GM12874 (cell line): ENCODE results near the gene MAGI1.

Source experiments
- TF ChIP-seq, protein P1 (sequence below): IDR thresholded peaks from 2 replicates; pipeline ENCODE4 v1.5.1; 2011; ENCODE audit warnings: low read depth, mild to moderate bottlenecking, control low read depth, low read length, moderate library complexity; ENCODE audit not compliant: insufficient read depth

MAGI1 gene

GRCh38 chr3:65811892-65812291 lies 226.8 kb downstream of the MAGI1 start:
- TF ChIP-seq, protein P1, sequence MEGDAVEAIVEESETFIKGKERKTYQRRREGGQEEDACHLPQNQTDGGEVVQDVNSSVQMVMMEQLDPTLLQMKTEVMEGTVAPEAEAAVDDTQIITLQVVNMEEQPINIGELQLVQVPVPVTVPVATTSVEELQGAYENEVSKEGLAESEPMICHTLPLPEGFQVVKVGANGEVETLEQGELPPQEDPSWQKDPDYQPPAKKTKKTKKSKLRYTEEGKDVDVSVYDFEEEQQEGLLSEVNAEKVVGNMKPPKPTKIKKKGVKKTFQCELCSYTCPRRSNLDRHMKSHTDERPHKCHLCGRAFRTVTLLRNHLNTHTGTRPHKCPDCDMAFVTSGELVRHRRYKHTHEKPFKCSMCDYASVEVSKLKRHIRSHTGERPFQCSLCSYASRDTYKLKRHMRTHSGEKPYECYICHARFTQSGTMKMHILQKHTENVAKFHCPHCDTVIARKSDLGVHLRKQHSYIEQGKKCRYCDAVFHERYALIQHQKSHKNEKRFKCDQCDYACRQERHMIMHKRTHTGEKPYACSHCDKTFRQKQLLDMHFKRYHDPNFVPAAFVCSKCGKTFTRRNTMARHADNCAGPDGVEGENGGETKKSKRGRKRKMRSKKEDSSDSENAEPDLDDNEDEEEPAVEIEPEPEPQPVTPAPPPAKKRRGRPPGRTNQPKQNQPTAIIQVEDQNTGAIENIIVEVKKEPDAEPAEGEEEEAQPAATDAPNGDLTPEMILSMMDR, result no peak

DNA sequence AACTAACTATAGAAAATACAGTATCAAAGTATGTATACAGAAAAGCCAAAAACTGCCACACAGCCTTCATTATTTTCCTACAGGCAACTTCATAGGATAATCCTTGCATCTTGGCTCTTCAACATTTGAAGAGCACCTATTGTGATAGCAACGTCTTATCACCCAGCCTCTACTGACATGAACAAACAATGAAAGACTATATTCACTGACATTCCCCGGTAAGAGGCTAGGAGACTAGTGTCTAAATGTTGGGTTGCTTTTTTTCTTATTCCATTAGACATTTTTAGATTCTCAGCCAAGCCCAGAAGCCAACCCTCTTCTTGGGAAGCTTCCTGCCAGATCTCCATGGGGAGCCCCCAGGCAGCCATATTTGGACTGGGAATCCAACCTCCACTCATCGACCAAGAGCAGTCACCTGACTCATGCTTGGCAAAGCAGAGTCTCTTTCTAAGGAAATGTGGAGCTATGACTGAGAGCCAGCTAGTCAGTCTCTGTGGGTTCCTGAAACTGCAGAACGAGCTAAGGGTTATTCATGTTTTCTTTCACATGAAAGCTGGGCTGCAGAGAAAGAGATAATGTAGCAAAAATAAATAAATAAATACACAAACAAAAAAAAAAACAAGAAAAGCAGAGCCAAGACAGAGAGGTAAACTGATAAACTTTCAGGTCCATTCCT lies 227.5 kb downstream of the MAGI1 start:
- TF ChIP-seq, protein P1, result no peak

- TF ChIP-seq, protein P1, result no peak
These were observed 228.4 kb downstream of the MAGI1 start for GRCh38 chr3:65810302-65810701.

- TF ChIP-seq, protein P1, result no peak
These were observed 229.0 kb downstream of the MAGI1 start for GRCh38 chr3:65809641-65810150.

GRCh38 chr3:65808824-65809223 lies 229.9 kb downstream of the MAGI1 start:
- TF ChIP-seq, protein P1, result no peak

DNA sequence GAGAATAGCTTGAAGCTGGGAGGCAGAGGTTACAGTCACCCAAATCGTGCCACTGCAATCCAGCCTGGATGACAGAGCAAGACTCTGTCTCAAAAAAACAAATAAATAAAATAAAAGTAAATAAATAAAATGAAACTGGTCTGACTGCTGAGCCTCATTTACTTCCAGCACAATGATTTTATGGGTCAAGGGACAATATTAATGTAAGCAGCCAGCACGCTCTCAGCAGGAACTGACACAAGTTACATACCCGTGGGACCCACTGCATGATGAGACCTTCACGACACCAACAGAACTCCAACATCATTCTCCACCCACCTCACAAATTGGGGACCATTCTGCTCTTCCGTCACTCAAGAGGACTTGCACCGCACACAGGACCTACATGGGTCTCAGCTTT lies 230.3 kb downstream of the MAGI1 start:
- TF ChIP-seq, protein P1, result no peak

DNA sequence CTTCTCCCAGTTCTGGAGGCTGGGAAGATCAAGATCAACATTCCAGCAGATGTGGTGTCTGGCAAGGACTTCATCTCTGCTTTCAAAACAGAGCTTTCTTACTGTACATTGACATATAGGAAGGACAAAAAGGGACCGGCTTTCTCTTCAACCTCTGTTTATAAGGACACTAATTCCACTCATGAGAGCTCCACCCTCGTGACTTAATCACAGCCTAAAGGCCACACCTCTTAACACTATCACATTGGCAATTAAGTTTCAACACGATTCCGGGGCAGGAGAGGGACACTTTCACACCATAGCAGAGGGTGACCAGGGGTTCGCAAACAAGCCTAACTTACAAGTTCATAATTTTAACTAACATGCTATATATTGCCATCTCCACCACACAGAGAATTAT lies 231.5 kb downstream of the MAGI1 start:
- TF ChIP-seq, protein P1, result no peak

GRCh38 chr3:65806600-65806999 lies 232.1 kb downstream of the MAGI1 start:
- TF ChIP-seq, protein P1, result no peak
